Effector memory CD8-positive, alpha-beta T cell (primary cell): ENCODE measurements around the gene CENPU.

ENCODE experiments used
- ATAC-seq: fragments of 150-1000 bp; cut with Tn5 transposase; replicated peaks from 2 replicates; pipeline ENCODE4 v1.10.0; 2021; ENCODE audit warnings: mild to moderate bottlenecking, moderate library complexity
- DNase-seq, 3 experiments: peaks; one replicate each; pipeline ENCODE4 v3.0.0; 2021
- H3K27ac Mint-ChIP-seq, 2 donors: one replicate each; pipeline ENCODE4 v1.8.0; 2022; ENCODE audit warnings: mild to moderate bottlenecking in 2 of 2, mixed read lengths in 2 of 2, moderate library complexity in 2 of 2
- H3K27me3 Mint-ChIP-seq, 2 donors: one replicate each; pipeline ENCODE4 v1.8.0; 2022; ENCODE audit warnings: mixed read lengths in 2 of 2
- H3K36me3 Mint-ChIP-seq: one replicate; pipeline ENCODE4 v1.8.0; 2022; ENCODE audit warnings: mild to moderate bottlenecking, moderate library complexity, mixed read lengths; ENCODE audit not compliant: insufficient read depth
- H3K4me1 Mint-ChIP-seq, 2 donors: one replicate each; pipeline ENCODE4 v1.8.0; 2022; ENCODE audit warnings: low read depth in 2 of 2, mixed read lengths in 2 of 2
- H3K4me3 Mint-ChIP-seq, 2 donors: one replicate each; pipeline ENCODE4 v1.8.0; 2022; ENCODE audit warnings: mild to moderate bottlenecking in 2 of 2, mixed read lengths in 2 of 2, moderate library complexity in 2 of 2
- H3K9me3 Mint-ChIP-seq, 2 donors: one replicate each; pipeline ENCODE4 v1.8.0; 2022; ENCODE audit warnings: mixed read lengths in 2 of 2

CENPU gene

GRCh38 chr4:184764601-184765000 lies 30.7 kb upstream of the CENPU start:
- Mint-ChIP-seq H3K4me3 (no peak overlapping the region), H3K4me1 (peaks cover 4 to 10% of the 10 kb centered on the region in 2 donors), H3K27ac (peak overlapping the region in 1 of 2 donors; percentile 63), H3K27me3 (no peaks in the 10 kb centered on the region), H3K36me3 (peaks cover 17% of the 10 kb centered on the region), H3K9me3 (no peaks in the 10 kb centered on the region)
- DNase-seq, result no peak
- no peak for ATAC-seq

- ATAC-seq (no peak), DNase-seq (no peak)
- Mint-ChIP-seq H3K36me3 (peaks cover 22% of the 10 kb centered on the region), H3K4me1 (peaks cover 4 to 10% of the 10 kb centered on the region in 2 donors), H3K27me3 (no peaks in the 10 kb centered on the region), H3K27ac (peak overlapping the region; percentile 26 to 56), H3K9me3 (no peaks in the 10 kb centered on the region), H3K4me3 (no peak overlapping the region)
Measured at GRCh38 chr4:184763150-184763780, 29.4 kb upstream of the CENPU start.

- DNase-seq (peak; percentile 9 to 21 (median 11)), ATAC-seq (peak; percentile 97)
- H3K27me3 Mint-ChIP-seq, result no peaks in the 10 kb centered on the region
- H3K4me1 Mint-ChIP-seq, result peaks cover 4 to 10% of the 10 kb centered on the region in 2 donors
- H3K4me3 Mint-ChIP-seq, result peak overlapping the region; percentile 63 to 70
- peak overlapping the region; percentile 89 to 90 for H3K27ac Mint-ChIP-seq
- no peaks in the 10 kb centered on the region for H3K9me3 Mint-ChIP-seq
- peaks cover 25% of the 10 kb centered on the region for H3K36me3 Mint-ChIP-seq
Measured at GRCh38 chr4:184762100-184762499, 28.2 kb upstream of the CENPU start.

GRCh38 chr4:184760681-184761080 lies 26.8 kb upstream of the CENPU start:
- no peak for ATAC-seq
- Mint-ChIP-seq H3K27me3 (no peaks in the 10 kb centered on the region), H3K27ac (no peak overlapping the region), H3K4me3 (no peak overlapping the region), H3K4me1 (peaks cover 4 to 10% of the 10 kb centered on the region in 2 donors), H3K36me3 (peaks cover 22% of the 10 kb centered on the region), H3K9me3 (no peaks in the 10 kb centered on the region)
- DNase-seq, result no peak

- H3K27ac Mint-ChIP-seq, result no peak overlapping the region
- no peaks in the 10 kb centered on the region for H3K27me3 Mint-ChIP-seq
- peaks cover 4 to 10% of the 10 kb centered on the region in 2 donors for H3K4me1 Mint-ChIP-seq
- H3K9me3 Mint-ChIP-seq, result no peaks in the 10 kb centered on the region
- peaks cover 13% of the 10 kb centered on the region for H3K36me3 Mint-ChIP-seq
- DNase-seq (no peak), ATAC-seq (no peak)
- no peak overlapping the region for H3K4me3 Mint-ChIP-seq
Measured at GRCh38 chr4:184757810-184758209, 23.9 kb upstream of the CENPU start.

GRCh38 chr4:184756399-184756798 lies 22.5 kb upstream of the CENPU start:
- H3K36me3 Mint-ChIP-seq, result peaks cover 13% of the 10 kb centered on the region
- no peaks in the 10 kb centered on the region for H3K9me3 Mint-ChIP-seq
- no peak overlapping the region for H3K4me3 Mint-ChIP-seq
- H3K4me1 Mint-ChIP-seq, result no peaks in the 10 kb centered on the region
- H3K27me3 Mint-ChIP-seq, result peaks cover 0 to 3% of the 10 kb centered on the region in 2 donors
- H3K27ac Mint-ChIP-seq, result peak overlapping the region in 1 of 2 donors; percentile 13
- ATAC-seq, result no peak
- no peak for DNase-seq

- H3K27me3 Mint-ChIP-seq, result peaks cover 6 to 9% of the 10 kb centered on the region in 2 donors
- no peaks in the 10 kb centered on the region for H3K9me3 Mint-ChIP-seq
- DNase-seq, result no peak
- peaks cover 13% of the 10 kb centered on the region for H3K36me3 Mint-ChIP-seq
- no peak overlapping the region for H3K4me3 Mint-ChIP-seq
- no peak overlapping the region for H3K27ac Mint-ChIP-seq
- ATAC-seq, result no peak
- H3K4me1 Mint-ChIP-seq, result no peaks in the 10 kb centered on the region
Measured at GRCh38 chr4:184755278-184755677, 21.4 kb upstream of the CENPU start.

- DNase-seq, result no peak
- Mint-ChIP-seq H3K36me3 (peaks cover 4% of the 10 kb centered on the region), H3K9me3 (no peaks in the 10 kb centered on the region), H3K27ac (no peak overlapping the region), H3K27me3 (peaks cover 6 to 13% of the 10 kb centered on the region in 2 donors), H3K4me1 (no peaks in the 10 kb centered on the region), H3K4me3 (no peak overlapping the region)
- ATAC-seq, result no peak
Measured at GRCh38 chr4:184752496-184753275, 18.8 kb upstream of the CENPU start.

GRCh38 chr4:184751585-184751956 lies 17.7 kb upstream of the CENPU start:
- H3K36me3 Mint-ChIP-seq, result peaks cover 3% of the 10 kb centered on the region
- ATAC-seq (no peak), DNase-seq (no peak)
- H3K4me1 Mint-ChIP-seq, result no peaks in the 10 kb centered on the region
- H3K27ac Mint-ChIP-seq, result no peak overlapping the region
- H3K27me3 Mint-ChIP-seq, result peaks cover 6 to 22% of the 10 kb centered on the region in 2 donors
- no peak overlapping the region for H3K4me3 Mint-ChIP-seq
- no peaks in the 10 kb centered on the region for H3K9me3 Mint-ChIP-seq

GRCh38 chr4:184750926-184751584 lies 17.2 kb upstream of the CENPU start:
- Mint-ChIP-seq H3K4me3 (no peak overlapping the region), H3K36me3 (peaks cover 3% of the 10 kb centered on the region), H3K9me3 (no peaks in the 10 kb centered on the region), H3K27ac (no peak overlapping the region), H3K27me3 (peaks cover 6 to 22% of the 10 kb centered on the region in 2 donors), H3K4me1 (no peaks in the 10 kb centered on the region)
- no peak for ATAC-seq
- DNase-seq, result no peak

- H3K36me3 Mint-ChIP-seq, result peaks cover 3% of the 10 kb centered on the region
- DNase-seq, result no peak
- H3K4me1 Mint-ChIP-seq, result no peaks in the 10 kb centered on the region
- H3K9me3 Mint-ChIP-seq, result no peaks in the 10 kb centered on the region
- H3K4me3 Mint-ChIP-seq, result no peak overlapping the region
- H3K27me3 Mint-ChIP-seq, result peaks cover 6 to 22% of the 10 kb centered on the region in 2 donors
- ATAC-seq, result no peak
- no peak overlapping the region for H3K27ac Mint-ChIP-seq
Measured at GRCh38 chr4:184748251-184748652, 14.4 kb upstream of the CENPU start.

GRCh38 chr4:184747034-184747830 lies 13.3 kb upstream of the CENPU start:
- Mint-ChIP-seq H3K4me1 (no peaks in the 10 kb centered on the region), H3K4me3 (no peak overlapping the region), H3K36me3 (peaks cover 3% of the 10 kb centered on the region), H3K27me3 (peaks cover 6 to 22% of the 10 kb centered on the region in 2 donors), H3K27ac (no peak overlapping the region), H3K9me3 (no peaks in the 10 kb centered on the region)
- no peak for DNase-seq
- no peak for ATAC-seq
